ENCODE measurements around the gene HSH2D. TPM values are rescaled to one million over a fixed set of nuclear protein-coding genes. Genes with fewer than 3 reads are reported as not detected.
A peak's percentile ranks its signal among the peaks of the same experiment; 100 is the strongest.
"Not testable (repeated sequence)": the region's sequence is repeated elsewhere in the genome, so short reads cannot be mapped to it uniquely, and the experiment has no call there.

Gene HSH2D, protein sequence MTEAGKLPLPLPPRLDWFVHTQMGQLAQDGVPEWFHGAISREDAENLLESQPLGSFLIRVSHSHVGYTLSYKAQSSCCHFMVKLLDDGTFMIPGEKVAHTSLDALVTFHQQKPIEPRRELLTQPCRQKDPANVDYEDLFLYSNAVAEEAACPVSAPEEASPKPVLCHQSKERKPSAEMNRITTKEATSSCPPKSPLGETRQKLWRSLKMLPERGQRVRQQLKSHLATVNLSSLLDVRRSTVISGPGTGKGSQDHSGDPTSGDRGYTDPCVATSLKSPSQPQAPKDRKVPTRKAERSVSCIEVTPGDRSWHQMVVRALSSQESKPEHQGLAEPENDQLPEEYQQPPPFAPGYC
- polyA plus RNA-seq (ENCODE audit: insufficient read length), result 0.30 TPM

DNA sequence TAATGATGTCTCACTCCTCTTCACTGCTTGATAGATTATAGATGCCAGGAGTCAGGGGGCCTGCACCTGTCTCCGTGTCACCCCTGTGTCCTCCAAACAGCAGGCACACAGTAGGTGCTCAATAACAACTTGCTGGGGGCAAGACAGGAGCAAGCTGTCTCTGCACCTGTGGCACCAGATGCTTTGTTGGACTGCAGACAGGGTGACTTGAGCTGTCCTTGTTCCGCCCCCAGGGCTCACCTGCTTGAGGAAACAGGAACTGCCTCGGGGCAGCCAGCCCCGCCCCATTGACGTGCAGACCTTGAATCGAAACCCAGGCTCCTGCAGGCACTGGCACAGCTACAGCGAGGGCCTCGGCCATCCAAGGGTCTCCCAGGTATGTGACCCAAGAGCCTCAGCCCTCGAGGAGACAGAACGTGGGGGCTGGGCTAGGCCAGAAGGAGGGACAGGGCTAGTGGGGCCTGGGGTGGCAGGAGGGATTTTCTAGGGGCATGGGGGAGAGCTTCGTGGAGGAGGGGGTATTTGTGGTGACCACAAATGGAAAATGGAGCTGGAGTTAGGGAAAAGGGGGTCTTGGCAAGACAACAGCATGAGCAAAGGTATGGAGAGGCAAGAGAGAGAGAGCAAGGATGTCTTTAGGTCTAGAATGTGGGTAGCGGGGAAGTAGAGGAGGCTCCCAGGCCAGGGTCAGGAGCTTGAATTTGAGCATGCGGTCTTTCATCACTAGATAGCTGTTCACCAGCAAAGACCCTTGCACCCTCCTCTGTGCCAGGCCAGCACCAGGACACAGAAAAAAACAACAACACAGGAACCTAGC, at the start of gene HSH2D:
TSS of gene HSH2D (plus strand) at position 287 of the 817 bp plus-strand sequence. CDS start 5,066 bp downstream, outside the sequence.
- DNase-seq (ENCODE audit: low read depth), result no peak

DNA sequence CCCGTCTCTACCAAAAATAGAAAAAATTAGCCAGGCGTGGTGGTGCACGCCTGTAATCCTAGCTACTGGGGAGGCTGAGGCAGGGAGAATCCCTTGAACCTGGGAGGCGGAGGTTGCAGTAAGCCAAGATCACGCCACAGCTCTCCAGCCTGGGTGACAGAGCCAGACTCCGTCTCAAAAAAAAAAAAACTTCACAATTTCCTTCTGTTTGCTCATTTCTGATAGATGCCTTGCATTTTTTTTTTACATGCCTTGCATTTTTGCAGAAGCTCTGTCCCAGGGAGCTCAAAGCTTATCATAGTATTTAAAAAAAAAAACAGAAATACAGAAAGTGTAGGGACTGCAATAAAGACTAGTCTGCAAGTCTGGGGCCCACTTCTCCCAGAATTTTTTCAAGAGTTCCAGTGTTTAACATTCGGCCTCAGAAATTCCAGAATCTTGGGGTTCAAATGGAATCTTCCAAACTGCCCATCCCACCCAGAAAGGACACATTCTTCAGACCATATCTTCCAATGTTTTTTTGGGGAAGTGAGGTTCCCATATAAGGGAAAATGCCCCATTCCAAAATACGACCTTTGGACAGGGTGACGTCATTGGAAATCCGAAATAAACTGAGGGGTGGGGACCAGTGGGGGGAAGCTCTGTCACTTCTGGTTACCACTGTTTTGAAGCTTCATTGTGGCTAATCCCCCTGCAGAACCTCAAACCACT, 49.0 kb upstream of the HSH2D start:
- DNase-seq (ENCODE audit: low read depth), result no peak

DNA sequence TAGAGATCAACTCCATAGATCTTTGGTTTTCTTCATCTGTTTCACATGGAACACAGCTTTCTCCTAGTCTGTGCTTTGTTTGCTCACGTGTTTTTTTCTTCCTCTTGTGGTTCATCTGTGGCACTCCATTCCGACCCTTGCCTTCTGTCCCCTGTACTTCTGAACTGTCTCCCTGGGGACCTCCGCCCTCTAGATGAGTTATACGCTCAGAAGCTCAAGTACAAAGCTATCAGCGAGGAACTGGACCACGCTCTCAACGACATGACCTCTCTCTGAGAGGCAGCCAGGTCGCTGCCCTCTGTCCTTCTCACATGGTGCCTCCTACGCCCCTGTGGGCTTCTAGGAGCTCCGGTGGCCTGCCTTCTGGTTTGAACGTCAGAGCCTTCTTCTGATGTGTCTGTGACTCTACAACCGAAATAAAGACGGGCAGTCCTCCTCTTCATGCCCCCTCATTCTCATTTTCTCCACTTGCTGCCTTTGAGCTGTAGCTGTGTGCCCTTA, 48.4 kb upstream of the HSH2D start:
- DNase-seq (ENCODE audit: low read depth), result no peak

DNA sequence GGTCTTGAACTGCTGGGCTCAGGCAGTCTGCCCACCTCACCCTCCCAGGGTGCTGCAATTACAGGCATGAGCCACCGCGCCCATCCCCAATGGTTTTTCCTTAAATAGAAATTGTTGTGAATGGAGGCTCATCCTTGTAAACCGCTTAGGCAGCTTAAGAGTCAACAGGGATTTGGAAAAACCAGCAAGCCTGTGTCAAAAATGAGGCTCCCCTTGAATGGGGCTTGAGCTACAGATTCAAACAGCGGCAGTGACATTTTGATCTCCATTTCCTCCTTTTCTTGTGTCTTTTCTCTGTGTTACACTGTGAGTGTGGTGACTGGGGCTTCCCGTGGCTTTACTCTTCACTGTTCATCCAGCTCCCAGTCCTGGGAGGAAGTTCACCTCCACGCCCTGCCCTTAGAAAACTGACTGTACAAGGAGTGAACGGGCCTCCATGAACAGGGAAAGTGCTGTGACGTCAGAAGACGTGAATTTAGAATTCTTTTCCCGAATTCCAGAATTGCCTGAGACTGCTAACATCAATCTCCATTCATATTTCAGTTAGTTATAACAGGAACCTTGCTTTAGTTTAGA, 47.1 kb upstream of the HSH2D start:
- DNase-seq (ENCODE audit: low read depth), result no peak

DNA sequence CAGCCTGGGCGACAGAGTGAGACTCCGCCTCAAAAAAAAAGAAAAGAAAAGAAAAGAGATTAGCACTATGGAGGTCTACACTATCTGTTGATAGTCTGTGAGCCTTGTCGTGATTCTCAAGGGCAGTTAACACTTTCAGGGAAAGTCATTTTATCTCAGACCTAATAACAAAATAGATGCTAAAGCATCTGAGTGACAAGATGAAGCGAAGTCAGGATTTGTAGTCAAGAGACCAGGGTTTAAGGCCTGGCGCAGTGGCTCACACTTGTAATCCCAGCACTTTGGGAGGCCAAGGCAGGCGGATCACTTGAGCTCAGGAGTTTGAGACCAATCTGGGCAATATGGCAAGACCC, 45.1 kb upstream of the HSH2D start:
- no peak for DNase-seq (ENCODE audit: low read depth)

DNA sequence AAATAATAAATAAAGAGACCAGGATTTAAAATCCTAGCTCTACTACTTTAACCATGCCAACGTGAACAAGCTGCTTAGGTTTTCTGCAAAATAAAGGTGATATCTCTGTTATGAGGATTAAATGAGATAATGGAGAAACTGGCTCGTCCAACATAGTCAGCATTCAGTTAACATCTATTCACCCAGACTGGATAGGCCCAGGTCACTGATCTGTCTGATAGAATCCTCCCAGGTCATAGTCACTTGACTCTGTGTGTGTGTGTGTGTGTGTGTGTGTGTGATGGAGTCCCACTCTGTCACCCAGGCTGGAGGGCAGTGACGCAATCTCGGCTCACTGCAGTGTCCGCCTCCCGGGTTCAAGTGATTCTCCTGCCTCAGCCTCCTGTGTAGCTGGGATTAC, 44.7 kb upstream of the HSH2D start:
- no peak for DNase-seq (ENCODE audit: low read depth)

DNA sequence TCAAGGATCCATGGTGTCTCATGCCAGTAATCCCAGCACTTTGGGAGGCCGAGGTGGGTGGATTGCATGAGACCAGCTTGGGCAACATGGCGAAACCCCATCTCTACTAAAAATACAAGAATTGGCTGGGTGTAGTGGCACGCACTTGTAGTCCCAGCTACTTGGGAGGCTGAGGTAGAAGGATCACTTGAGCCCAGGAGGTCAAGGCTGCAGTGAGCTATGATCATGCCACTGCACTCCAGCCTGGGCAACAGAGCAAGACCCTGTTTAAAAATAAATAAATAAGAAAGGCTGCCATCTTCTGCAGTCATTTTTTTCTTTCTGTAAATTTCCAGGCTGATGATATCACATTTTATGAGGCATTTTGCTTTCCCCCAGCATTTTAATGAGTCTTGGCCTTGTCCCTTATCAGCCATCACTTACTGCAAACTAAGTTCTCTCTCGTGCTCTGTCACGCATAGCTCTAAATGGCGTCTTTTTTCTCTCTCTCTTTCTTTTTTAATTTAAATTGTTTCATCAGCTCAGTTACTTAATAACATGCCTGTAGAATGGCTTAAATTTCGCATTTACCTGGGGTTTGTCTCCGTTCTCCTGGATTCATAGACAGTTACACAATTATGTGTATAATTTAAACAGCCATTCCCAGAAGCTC, 44.0 kb upstream of the HSH2D start:
- DNase-seq (ENCODE audit: low read depth), result not testable (repeated sequence)

DNA sequence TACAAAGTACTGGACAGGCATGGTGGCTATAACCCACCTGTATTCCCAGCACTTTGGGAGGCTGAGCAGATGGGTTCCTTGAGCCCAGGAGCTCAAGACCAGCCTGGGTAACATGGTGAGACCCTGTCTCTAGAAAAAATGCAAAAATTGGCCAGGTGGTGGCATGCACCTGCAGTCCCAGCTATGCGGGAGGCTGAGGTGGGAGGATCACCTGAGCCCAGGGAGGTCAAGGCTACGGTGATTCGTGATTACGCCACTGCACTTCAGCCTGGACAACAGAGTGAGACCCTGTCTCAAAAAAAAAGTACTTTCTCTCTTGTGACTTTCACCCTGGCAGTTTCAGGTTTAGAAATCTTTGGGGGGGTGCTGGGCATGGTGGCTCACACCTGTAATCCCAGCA, 43.0 kb upstream of the HSH2D start:
- DNase-seq (ENCODE audit: low read depth), result no peak

DNA sequence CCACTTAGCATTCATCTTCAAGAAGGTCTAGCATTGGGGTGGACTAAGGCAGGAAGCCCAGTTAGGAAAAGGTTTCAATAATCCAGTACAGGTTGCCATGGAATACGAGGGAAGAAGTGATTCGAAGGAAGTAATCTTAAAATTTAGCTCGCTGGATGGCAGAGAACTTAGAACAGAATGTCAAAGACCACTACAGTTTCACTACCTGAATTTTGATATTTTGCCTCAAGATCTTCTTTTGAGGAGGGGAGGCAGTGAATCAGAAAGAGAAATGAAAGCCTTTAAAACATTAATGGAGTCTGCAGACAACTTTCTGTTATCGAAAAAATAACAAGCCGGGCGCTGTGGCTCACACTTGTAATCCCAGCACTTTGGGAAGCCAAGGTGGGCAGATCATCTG, 38.8 kb upstream of the HSH2D start:
- no peak for DNase-seq (ENCODE audit: low read depth)

DNA sequence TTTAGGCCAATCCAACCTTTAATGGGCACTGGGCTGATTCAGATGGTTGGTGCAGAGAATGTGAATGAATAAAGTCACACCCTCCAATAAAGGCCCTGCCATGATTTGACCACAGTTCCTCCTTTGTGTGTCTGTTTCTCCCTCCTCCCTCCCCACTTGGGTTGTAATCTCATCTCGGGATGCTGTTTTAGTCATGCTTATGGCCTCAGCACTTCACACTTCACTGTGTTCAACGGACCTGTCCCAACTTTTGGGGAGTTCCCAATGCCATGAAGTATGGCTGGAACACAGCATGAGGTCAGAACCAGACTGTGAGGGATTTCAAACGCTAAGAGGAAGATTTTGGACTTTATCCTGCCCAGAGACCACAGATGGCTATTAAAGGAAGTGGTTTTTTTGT, 37.4 kb upstream of the HSH2D start:
- no peak for DNase-seq (ENCODE audit: low read depth)

DNA sequence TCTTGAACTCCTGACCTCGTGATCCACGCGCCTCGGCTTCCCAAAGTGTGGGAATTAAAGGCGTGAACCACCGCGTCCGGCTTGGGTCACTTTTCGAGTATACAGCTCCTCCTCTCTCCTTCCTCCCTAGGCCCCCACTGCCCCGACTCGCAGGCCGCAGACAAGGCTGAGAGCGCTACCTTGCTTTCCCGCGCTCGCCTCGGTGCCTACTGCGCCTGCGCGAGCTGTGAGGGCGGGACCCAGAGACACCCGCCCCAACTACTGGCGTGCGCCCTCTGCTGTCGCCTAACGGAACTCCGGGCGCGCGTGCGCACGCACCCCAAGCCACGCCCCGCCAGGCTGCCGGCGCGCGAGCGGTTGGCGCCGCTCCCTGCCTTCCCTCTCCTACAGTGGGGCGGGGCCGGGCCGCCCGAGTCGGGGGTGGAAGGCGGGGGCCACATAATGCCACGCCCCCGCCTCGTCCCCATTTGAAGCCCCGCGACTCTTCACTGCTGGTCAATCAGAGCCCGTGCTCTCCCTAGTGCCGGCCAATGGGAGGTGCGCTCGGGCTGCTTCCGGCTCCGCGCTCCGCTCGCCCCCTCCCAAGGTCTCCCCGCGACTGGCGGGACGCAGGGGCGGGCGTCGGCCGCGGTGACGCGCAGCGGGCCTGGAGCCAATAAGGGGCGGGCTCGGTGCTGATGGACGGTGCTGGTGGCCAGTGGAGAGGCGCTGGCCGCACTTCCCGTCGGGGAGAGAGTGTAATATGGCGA, 32.2 kb upstream of the HSH2D start, which contains the start of gene RAB8A:
TSS of gene RAB8A (plus strand) at position 730 of the 749 bp plus-strand sequence. CDS start at position 743, 13 bp downstream.
- DNase-seq (ENCODE audit: low read depth), result peak; percentile 95

DNA sequence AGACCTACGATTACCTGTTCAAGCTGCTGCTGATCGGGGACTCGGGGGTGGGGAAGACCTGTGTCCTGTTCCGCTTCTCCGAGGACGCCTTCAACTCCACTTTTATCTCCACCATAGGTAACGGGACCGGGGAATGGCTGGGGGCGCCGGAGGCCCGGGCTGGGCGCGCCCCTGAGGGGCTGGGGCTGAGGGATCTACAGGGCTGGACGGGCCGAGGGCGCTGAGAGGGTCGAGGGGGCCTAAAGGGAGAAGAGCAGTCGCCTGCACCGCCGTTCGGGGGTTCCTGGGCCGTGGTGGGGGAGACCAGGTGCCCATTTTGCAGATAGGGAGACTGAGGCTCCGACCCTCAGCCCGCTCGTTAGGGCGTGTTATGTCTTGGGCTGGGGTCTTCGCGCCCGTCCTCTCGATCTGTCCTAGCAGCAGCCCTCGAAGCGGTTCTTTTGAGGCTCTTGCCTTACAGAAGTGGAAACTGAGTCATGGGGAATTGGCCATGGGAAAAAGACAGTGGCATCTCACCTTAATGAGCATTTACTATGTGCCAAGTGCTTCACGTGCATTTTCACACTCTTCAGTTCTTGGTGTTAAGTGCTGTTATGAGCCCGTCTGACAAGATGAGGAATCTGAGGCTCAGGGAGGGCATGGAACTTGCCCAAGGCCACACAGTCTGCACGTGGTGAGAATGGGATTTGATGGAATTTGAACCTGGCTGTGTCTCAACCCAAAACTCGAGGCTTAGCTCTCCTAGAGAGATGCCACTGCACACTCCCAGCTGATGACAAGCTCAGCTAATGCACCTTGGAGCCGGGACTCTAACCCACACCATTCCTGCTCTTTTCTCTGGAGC, 31.4 kb upstream of the HSH2D start:
- DNase-seq (ENCODE audit: low read depth), result no peak

DNA sequence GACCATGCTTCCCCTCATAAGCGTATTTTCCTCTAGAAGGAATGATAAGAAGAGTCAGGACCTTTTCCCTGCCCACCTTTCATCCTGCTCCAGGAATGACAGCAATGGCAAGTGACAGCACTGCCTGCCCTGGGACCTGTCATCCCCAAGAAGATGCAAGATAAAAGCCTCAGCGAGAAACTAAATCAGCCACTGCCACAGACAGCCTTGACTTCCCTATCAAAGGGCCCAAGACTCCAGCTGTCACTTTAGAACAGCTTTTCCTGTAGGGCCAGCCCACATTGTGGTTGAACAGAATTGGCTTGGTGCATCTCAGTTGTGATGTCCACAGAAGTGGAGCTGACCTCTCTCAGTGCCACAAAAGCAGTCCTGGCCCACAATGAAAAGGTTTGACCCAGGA, 30.7 kb upstream of the HSH2D start:
- no peak for DNase-seq (ENCODE audit: low read depth)

DNA sequence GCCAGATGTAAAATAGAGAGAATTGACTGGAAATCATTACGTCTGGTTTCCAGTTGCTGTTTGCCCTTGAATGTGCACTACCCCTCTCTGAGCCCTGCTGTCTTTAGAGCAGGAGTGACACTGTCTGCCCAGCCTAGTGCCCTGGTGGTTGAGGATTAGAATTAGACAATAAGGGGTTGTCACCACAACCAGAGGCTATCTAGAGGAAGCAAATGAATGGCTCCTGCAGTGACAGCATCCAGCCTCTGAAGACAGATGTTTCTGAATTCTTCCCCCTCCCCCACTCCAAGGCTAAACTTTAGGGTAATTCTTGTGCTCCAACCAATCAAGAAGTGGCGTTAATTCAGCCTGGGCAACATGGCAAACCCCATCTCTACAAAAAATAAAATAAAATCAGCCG, 29.8 kb upstream of the HSH2D start:
- no peak for DNase-seq (ENCODE audit: low read depth)

DNA sequence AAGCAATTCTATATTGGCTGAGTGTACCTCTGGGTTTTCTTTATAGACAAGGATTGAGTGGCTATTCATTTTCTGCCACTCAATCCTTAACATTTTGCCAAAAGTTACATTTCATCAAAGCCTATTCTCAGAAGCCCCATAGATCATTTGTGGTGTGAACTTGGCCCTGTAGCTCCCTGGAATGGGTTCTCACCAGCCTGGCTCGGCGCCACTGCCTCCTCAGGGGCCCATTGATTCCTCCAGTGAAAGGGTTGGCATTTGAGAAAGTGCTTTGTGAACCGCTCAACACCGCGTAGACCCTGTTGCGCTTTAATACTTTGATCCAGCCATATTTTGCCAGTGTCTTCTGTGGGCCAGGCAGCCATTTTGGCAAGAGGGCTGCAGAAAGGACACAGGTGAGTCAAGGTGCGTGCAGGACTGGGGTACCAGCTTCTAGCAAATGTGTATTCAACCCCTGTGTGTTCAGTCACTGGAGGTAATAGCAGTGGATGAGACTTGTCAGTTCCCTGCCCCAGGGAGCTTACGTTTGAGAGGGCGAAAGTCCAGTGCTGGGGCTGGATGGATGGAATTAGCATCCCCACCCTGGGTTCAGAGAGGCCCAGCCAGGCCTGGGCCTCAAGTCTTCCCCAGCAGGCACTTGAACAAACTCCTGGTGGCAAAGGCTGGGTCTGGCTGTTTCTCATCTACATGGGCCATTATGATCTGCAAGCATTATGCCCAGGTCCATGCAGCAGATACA, 28.0 kb upstream of the HSH2D start:
- no peak for DNase-seq (ENCODE audit: low read depth)

DNA sequence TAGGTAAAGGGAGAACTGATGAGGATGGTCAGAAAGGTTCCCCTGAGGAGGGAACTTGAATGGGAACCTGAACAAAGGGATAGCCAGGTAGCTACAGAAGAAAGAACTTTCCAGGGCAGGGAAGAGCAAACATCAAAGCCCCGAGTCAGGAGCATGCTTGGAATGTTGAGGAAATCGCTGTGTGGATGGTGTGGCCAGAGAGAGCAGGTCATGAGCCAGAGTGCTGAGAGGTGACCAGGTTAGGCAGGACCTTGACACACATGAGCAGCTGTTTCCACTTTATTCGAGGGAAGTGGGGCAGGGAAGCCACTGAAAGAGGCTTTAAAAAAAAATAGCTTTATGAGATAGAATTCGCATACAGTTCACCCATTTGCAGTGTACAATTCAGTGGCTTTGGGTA, 27.4 kb upstream of the HSH2D start:
- no peak for DNase-seq (ENCODE audit: low read depth)

DNA sequence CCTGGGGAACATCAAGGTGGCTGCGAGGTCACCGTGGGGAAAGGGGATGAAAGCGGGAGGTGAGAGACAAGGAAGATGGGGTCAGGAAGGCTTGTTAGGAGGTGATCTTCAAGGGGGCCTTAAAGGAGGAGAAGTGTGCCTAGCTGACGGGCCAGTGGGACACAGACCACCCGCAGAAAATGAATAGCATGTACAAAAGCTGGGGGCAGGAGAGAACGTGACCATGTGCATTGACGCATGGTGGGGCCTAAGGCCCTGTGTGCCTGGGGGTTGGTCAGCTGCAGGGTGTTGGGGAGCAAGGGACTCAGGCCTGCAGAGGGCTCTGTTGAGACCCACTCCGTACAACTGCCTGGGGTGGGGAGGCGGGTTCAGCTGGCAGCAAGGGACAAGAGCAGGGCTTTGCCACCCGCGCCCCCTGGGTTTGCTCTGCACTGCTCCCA, 25.9 kb upstream of the HSH2D start:
- no peak for DNase-seq (ENCODE audit: low read depth)

DNA sequence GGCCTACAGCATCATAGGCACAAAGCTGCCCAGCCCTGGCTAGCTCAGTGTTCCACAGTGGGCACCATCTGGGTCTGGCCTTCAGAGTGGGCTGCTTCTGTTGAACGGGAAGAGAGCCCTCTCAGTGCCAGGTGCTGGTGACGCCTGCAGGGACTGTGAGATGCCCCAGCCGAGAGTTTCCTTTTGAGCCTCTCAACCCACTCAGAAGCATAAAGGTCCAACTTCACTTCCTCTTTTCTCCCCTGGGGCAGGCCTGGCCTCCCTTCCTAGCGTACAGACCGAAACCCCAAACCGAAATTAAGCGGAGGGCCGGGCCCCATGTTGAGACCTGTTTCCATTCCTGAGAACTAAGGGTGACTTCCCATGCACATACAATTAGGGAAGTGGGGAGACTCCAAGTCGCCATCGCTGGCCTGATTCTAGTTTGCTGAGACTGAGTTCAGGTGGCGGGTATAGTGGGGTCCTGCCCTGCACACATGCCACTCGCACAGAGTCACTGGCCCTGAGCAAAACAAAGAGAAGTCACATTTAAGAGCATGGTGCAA, 24.9 kb upstream of the HSH2D start:
- no peak for DNase-seq (ENCODE audit: low read depth)
